Measurements from ENCODE around the gene MGRN1.
A peak's percentile ranks its signal among the peaks of the same experiment; 100 is the strongest.

The MGRN1 gene

GRCh38 chr16:4663465-4663776, 38.8 kb downstream of the MGRN1 start:
- Histone ChIP-seq H3K4me1 (ENCODE audit: control extremely low read depth in 1 of 4, control insufficient read depth in 4 of 4, insufficient read depth in 4 of 4, low read length in 3 of 4) (peaks cover 5 to 77% (median 67%) of the 10 kb centered on the region in 4 experiments), H3K27ac (ENCODE audit: insufficient read depth in 1 of 2, low read depth in 1 of 2, low read length in 2 of 2, poor library complexity in 1 of 2, severe bottlenecking in 2 of 2) (peak overlapping the region; percentile 8 to 52), H3K4me3 (ENCODE audit: control insufficient read depth in 1 of 7, extremely low read depth in 1 of 7, insufficient read depth in 4 of 7, low read depth in 2 of 7, low read length in 6 of 7) (peak overlapping the region in 4 of 7 experiments; percentile 12 to 46 (median 24)), H3K36me3 (ENCODE audit: control insufficient read depth in 4 of 4, insufficient read depth in 4 of 4, low read length in 3 of 4) (peaks cover 3 to 64% (median 22%) of the 10 kb centered on the region in 4 experiments), H3K27me3 (replicated peaks in 2 of 5; ENCODE audit: control insufficient read depth in 4 of 5, insufficient read depth in 5 of 5, low read length in 4 of 5) (no peaks in the 10 kb centered on the region), H3K9me3 (ENCODE audit: control extremely low read depth in 1 of 5, control insufficient read depth in 4 of 5, insufficient read depth in 2 of 5, low read depth in 1 of 5, low read length in 4 of 5) (no peaks in the 10 kb centered on the region)
- POLR2A ChIA-PET, result no interaction called here
- DNase-seq, result no peak
- 13% methylated on average over 3 of the region's 5 CpGs for WGBS (ENCODE audit: insufficient coverage)
- CTCF ChIA-PET, result no interaction called here

- H3K36me3 ChIP-seq (ENCODE audit: control insufficient read depth in 4 of 4, insufficient read depth in 4 of 4, low read length in 3 of 4), result peaks cover 8 to 64% (median 22%) of the 10 kb centered on the region in 4 experiments
- POLR2A ChIA-PET, result no interaction called here
Measured at GRCh38 chr16:4663777-4664465, 39.3 kb downstream of the MGRN1 start.

GRCh38 chr16:4664538-4665418, 40.2 kb downstream of the MGRN1 start:
- peak; percentile 52 to 81 (median 78) for DNase-seq

More at GRCh38 chr16:4663777-4664465, 39.3 kb downstream of the MGRN1 start:
- H3K27ac ChIP-seq (ENCODE audit: insufficient read depth in 1 of 2, low read depth in 1 of 2, low read length in 2 of 2, poor library complexity in 1 of 2, severe bottlenecking in 2 of 2), result peak overlapping the region; percentile 8 to 52
- peak; percentile 60 to 92 (median 90) for DNase-seq
- 27% methylated on average over 22 of the region's 25 CpGs for WGBS (ENCODE audit: insufficient coverage)
- CTCF ChIA-PET, result interaction anchor here (2.3 kb wide), 1 partner anchor 19 kb away, joined by 6 read pairs; no protein-coding TSS in a partner anchor
- no peaks in the 10 kb centered on the region for H3K9me3 ChIP-seq (ENCODE audit: control extremely low read depth in 1 of 5, control insufficient read depth in 4 of 5, insufficient read depth in 2 of 5, low read depth in 1 of 5, low read length in 4 of 5)
- peaks cover 5 to 77% (median 67%) of the 10 kb centered on the region in 4 experiments for H3K4me1 ChIP-seq (ENCODE audit: control extremely low read depth in 1 of 4, control insufficient read depth in 4 of 4, insufficient read depth in 4 of 4, low read length in 3 of 4)
- H3K4me3 ChIP-seq (ENCODE audit: control insufficient read depth in 1 of 7, extremely low read depth in 1 of 7, insufficient read depth in 4 of 7, low read depth in 2 of 7, low read length in 6 of 7), result peak overlapping the region in 5 of 7 experiments; percentile 2 to 46 (median 23)
- H3K27me3 ChIP-seq (replicated peaks in 2 of 5; ENCODE audit: control insufficient read depth in 4 of 5, insufficient read depth in 5 of 5, low read length in 4 of 5), result no peaks in the 10 kb centered on the region

GRCh38 chr16:4666537-4667202, 42.0 kb downstream of the MGRN1 start:
- Histone ChIP-seq H3K4me1 (ENCODE audit: control extremely low read depth in 1 of 4, control insufficient read depth in 4 of 4, insufficient read depth in 4 of 4, low read length in 3 of 4) (peaks cover 5 to 51% (median 45%) of the 10 kb centered on the region in 4 experiments), H3K36me3 (ENCODE audit: control insufficient read depth in 4 of 4, insufficient read depth in 4 of 4, low read length in 3 of 4) (peaks cover 10 to 61% (median 36%) of the 10 kb centered on the region in 4 experiments), H3K27me3 (replicated peaks in 2 of 5; ENCODE audit: control insufficient read depth in 4 of 5, insufficient read depth in 5 of 5, low read length in 4 of 5) (no peaks in the 10 kb centered on the region), H3K27ac (ENCODE audit: insufficient read depth in 1 of 2, low read depth in 1 of 2, low read length in 2 of 2, poor library complexity in 1 of 2, severe bottlenecking in 2 of 2) (no peak overlapping the region), H3K9me3 (ENCODE audit: control extremely low read depth in 1 of 5, control insufficient read depth in 4 of 5, insufficient read depth in 2 of 5, low read depth in 1 of 5, low read length in 4 of 5) (no peaks in the 10 kb centered on the region), H3K4me3 (ENCODE audit: control insufficient read depth in 1 of 7, extremely low read depth in 1 of 7, insufficient read depth in 4 of 7, low read depth in 2 of 7, low read length in 6 of 7) (no peak overlapping the region)
- DNase-seq, result no peak
- ChIA-PET CTCF (interaction anchor here (2.3 kb wide), 1 partner anchor 16 kb away, joined by 6 read pairs; no protein-coding TSS in a partner anchor), POLR2A (no interaction called here)
- WGBS (ENCODE audit: insufficient coverage), result 94% methylated on average over 19 of the region's 20 CpGs

More at GRCh38 chr16:4664538-4665418, 40.2 kb downstream of the MGRN1 start:
- Histone ChIP-seq H3K27ac (ENCODE audit: insufficient read depth in 1 of 2, low read depth in 1 of 2, low read length in 2 of 2, poor library complexity in 1 of 2, severe bottlenecking in 2 of 2) (no peak overlapping the region), H3K9me3 (ENCODE audit: control extremely low read depth in 1 of 5, control insufficient read depth in 4 of 5, insufficient read depth in 2 of 5, low read depth in 1 of 5, low read length in 4 of 5) (no peaks in the 10 kb centered on the region), H3K4me3 (ENCODE audit: control insufficient read depth in 1 of 7, extremely low read depth in 1 of 7, insufficient read depth in 4 of 7, low read depth in 2 of 7, low read length in 6 of 7) (peak overlapping the region in 3 of 7 experiments; percentile 0 to 26 (median 14)), H3K36me3 (ENCODE audit: control insufficient read depth in 4 of 4, insufficient read depth in 4 of 4, low read length in 3 of 4) (peaks cover 9 to 64% (median 24%) of the 10 kb centered on the region in 4 experiments), H3K27me3 (replicated peaks in 2 of 5; ENCODE audit: control insufficient read depth in 4 of 5, insufficient read depth in 5 of 5, low read length in 4 of 5) (no peaks in the 10 kb centered on the region), H3K4me1 (ENCODE audit: control extremely low read depth in 1 of 4, control insufficient read depth in 4 of 4, insufficient read depth in 4 of 4, low read length in 3 of 4) (peaks cover 5 to 70% (median 64%) of the 10 kb centered on the region in 4 experiments)
- WGBS (ENCODE audit: insufficient coverage), result 37% methylated on average over 19 of the region's 26 CpGs
- ChIA-PET CTCF (interaction anchor here (2.3 kb wide), 1 partner anchor 18 kb away, joined by 6 read pairs; no protein-coding TSS in a partner anchor), POLR2A (no interaction called here)

- Histone ChIP-seq H3K9me3 (ENCODE audit: control extremely low read depth in 1 of 5, control insufficient read depth in 4 of 5, insufficient read depth in 2 of 5, low read depth in 1 of 5, low read length in 4 of 5) (no peaks in the 10 kb centered on the region), H3K27me3 (replicated peaks in 2 of 5; ENCODE audit: control insufficient read depth in 4 of 5, insufficient read depth in 5 of 5, low read length in 4 of 5) (no peaks in the 10 kb centered on the region), H3K4me1 (ENCODE audit: control extremely low read depth in 1 of 4, control insufficient read depth in 4 of 4, insufficient read depth in 4 of 4, low read length in 3 of 4) (peaks cover 5 to 44% (median 38%) of the 10 kb centered on the region in 4 experiments), H3K27ac (ENCODE audit: insufficient read depth in 1 of 2, low read depth in 1 of 2, low read length in 2 of 2, poor library complexity in 1 of 2, severe bottlenecking in 2 of 2) (no peak overlapping the region), H3K36me3 (ENCODE audit: control insufficient read depth in 4 of 4, insufficient read depth in 4 of 4, low read length in 3 of 4) (peaks cover 10 to 61% (median 38%) of the 10 kb centered on the region in 4 experiments), H3K4me3 (ENCODE audit: control insufficient read depth in 1 of 7, extremely low read depth in 1 of 7, insufficient read depth in 4 of 7, low read depth in 2 of 7, low read length in 6 of 7) (no peak overlapping the region)
- WGBS (ENCODE audit: insufficient coverage), result 97% methylated on average over 20 of the region's 20 CpGs
- DNase-seq, result no peak
- ChIA-PET POLR2A (no interaction called here), CTCF (interaction anchor here (0.6 to 1.0 kb wide), 4 partner anchors 15 to 136 kb away, joined by 3 to 5 read pairs (median 4); no protein-coding TSS in a partner anchor)
Measured at GRCh38 chr16:4667203-4667963, 42.8 kb downstream of the MGRN1 start.

- DNase-seq, result no peak
- Histone ChIP-seq H3K4me1 (ENCODE audit: control extremely low read depth in 1 of 4, control insufficient read depth in 4 of 4, insufficient read depth in 4 of 4, low read length in 3 of 4) (peaks cover 5 to 33% (median 28%) of the 10 kb centered on the region in 4 experiments), H3K27me3 (replicated peaks in 2 of 5; ENCODE audit: control insufficient read depth in 4 of 5, insufficient read depth in 5 of 5, low read length in 4 of 5) (no peaks in the 10 kb centered on the region), H3K4me3 (ENCODE audit: control insufficient read depth in 1 of 7, extremely low read depth in 1 of 7, insufficient read depth in 4 of 7, low read depth in 2 of 7, low read length in 6 of 7) (no peak overlapping the region), H3K9me3 (ENCODE audit: control extremely low read depth in 1 of 5, control insufficient read depth in 4 of 5, insufficient read depth in 2 of 5, low read depth in 1 of 5, low read length in 4 of 5) (no peaks in the 10 kb centered on the region), H3K36me3 (ENCODE audit: control insufficient read depth in 4 of 4, insufficient read depth in 4 of 4, low read length in 3 of 4) (peaks cover 10 to 63% (median 45%) of the 10 kb centered on the region in 4 experiments), H3K27ac (ENCODE audit: insufficient read depth in 1 of 2, low read depth in 1 of 2, low read length in 2 of 2, poor library complexity in 1 of 2, severe bottlenecking in 2 of 2) (no peak overlapping the region)
- WGBS (ENCODE audit: insufficient coverage), result 98% methylated on average over 10 of the region's 10 CpGs
- CTCF ChIA-PET, result interaction anchor here (0.8 to 1.0 kb wide), 2 partner anchors 14 to 18 kb away, joined by 3 to 5 read pairs; no protein-coding TSS in a partner anchor
- POLR2A ChIA-PET, result no interaction called here
Measured at GRCh38 chr16:4668313-4668960, 43.8 kb downstream of the MGRN1 start.

Data from common myeloid progenitor, CD34-positive (primary cell).